ENCODE data around the gene NEB. TPM values are rescaled to one million over a fixed set of nuclear protein-coding genes. Genes with fewer than 3 reads are reported as not detected.

NEB gene
- total and polyA plus RNA-seq, 7 donors, result 796 to 7,790 (median 2,020) TPM

- intact Hi-C loops (cut with DNase I), result no loop called here
- H3K4me3 ChIP-seq, result no peak overlapping the region
- no peaks in the 10 kb centered on the region for H3K27me3 ChIP-seq (ENCODE audit: insufficient read depth in 3 of 3, low read length in 2 of 3)
- no peaks in the 10 kb centered on the region for H3K9me3 ChIP-seq
- H3K27ac ChIP-seq, result peak overlapping the region; percentile 8
- no peak for TF ChIP-seq CTCF (IDR thresholded peaks at IDR 0.05)
- WGBS, 3 donors, result 88 to 96% (median 92%) methylated on average over 5 of the region's 5 CpGs
- peak; percentile 23 to 54 (median 36) for ATAC-seq
- DNase-seq, result no peak
- H3K4me1 ChIP-seq, result no peaks in the 10 kb centered on the region
- peaks cover 2 to 84% of the 10 kb centered on the region in 2 donors for H3K36me3 ChIP-seq (ENCODE audit: insufficient read depth in 1 of 2, low read depth in 1 of 2)
Measured at GRCh38 chr2:151575338-151575737, 158.9 kb downstream of the NEB start.

GRCh38 chr2:151570191-151570590, 164.1 kb downstream of the NEB start:
- H3K9me3 ChIP-seq, result no peaks in the 10 kb centered on the region
- H3K4me3 ChIP-seq, result no peak overlapping the region
- peak overlapping the region; percentile 79 for H3K27ac ChIP-seq
- 33 to 40% (median 38%) methylated on average over 8 of the region's 8 CpGs for WGBS, 3 donors
- intact Hi-C loops (cut with DNase I), result no loop called here
- peaks cover 0 to 100% of the 10 kb centered on the region in 2 donors for H3K36me3 ChIP-seq (ENCODE audit: insufficient read depth in 1 of 2, low read depth in 1 of 2)
- DNase-seq, result peak in 1 of 2 donors; percentile 83
- H3K4me1 ChIP-seq, result no peaks in the 10 kb centered on the region
- no peak for TF ChIP-seq CTCF (IDR thresholded peaks at IDR 0.05)
- peak; percentile 69 to 92 (median 79) for ATAC-seq
- H3K27me3 ChIP-seq (ENCODE audit: insufficient read depth in 3 of 3, low read length in 2 of 3), result no peaks in the 10 kb centered on the region

- peak; percentile 16 to 44 (median 33) for ATAC-seq
- no peak for TF ChIP-seq CTCF (IDR thresholded peaks at IDR 0.05)
- H3K4me1 ChIP-seq, result no peaks in the 10 kb centered on the region
- intact Hi-C loops (cut with DNase I), result no loop called here
- no peak for DNase-seq
- H3K4me3 ChIP-seq, result no peak overlapping the region
- H3K36me3 ChIP-seq (ENCODE audit: insufficient read depth in 1 of 2, low read depth in 1 of 2), result peaks cover 0 to 100% of the 10 kb centered on the region in 2 donors
- H3K9me3 ChIP-seq, result no peaks in the 10 kb centered on the region
- H3K27ac ChIP-seq, result peak overlapping the region; percentile 79
- WGBS, 3 donors, result 40 to 56% (median 43%) methylated on average over 8 of the region's 8 CpGs
- H3K27me3 ChIP-seq (ENCODE audit: insufficient read depth in 3 of 3, low read length in 2 of 3), result no peaks in the 10 kb centered on the region
Measured at GRCh38 chr2:151569167-151569566, 165.1 kb downstream of the NEB start.

GRCh38 chr2:151568501-151568900, 165.8 kb downstream of the NEB start:
- ATAC-seq (no peak), DNase-seq (no peak)
- WGBS, 3 donors, result 64 to 91% (median 74%) methylated on average over 7 of the region's 7 CpGs
- Histone ChIP-seq H3K36me3 (ENCODE audit: insufficient read depth in 1 of 2, low read depth in 1 of 2) (peaks cover 0 to 100% of the 10 kb centered on the region in 2 donors), H3K9me3 (no peaks in the 10 kb centered on the region), H3K27me3 (ENCODE audit: insufficient read depth in 3 of 3, low read length in 2 of 3) (no peaks in the 10 kb centered on the region), H3K27ac (peak overlapping the region; percentile 79), H3K4me3 (no peak overlapping the region), H3K4me1 (no peaks in the 10 kb centered on the region)
- intact Hi-C loops (cut with DNase I), result loop anchor here in 1 of 2 donors (1.0 kb wide), 1 partner anchor 46 kb away; no protein-coding TSS in a partner anchor
- no peak for TF ChIP-seq CTCF (IDR thresholded peaks at IDR 0.05)

- H3K4me3 ChIP-seq, result no peak overlapping the region
- ATAC-seq (no peak), DNase-seq (no peak)
- no peak overlapping the region for H3K27ac ChIP-seq
- no peaks in the 10 kb centered on the region for H3K9me3 ChIP-seq
- intact Hi-C loops (cut with DNase I), result no loop called here
- H3K4me1 ChIP-seq, result no peaks in the 10 kb centered on the region
- peaks cover 3 to 100% of the 10 kb centered on the region in 2 donors for H3K36me3 ChIP-seq (ENCODE audit: insufficient read depth in 1 of 2, low read depth in 1 of 2)
- WGBS, 3 donors, result 89 to 98% (median 91%) methylated on average over 5 of the region's 5 CpGs
- H3K27me3 ChIP-seq (ENCODE audit: insufficient read depth in 3 of 3, low read length in 2 of 3), result no peaks in the 10 kb centered on the region
- TF ChIP-seq CTCF (IDR thresholded peaks at IDR 0.05), result no peak
Measured at GRCh38 chr2:151567006-151567405, 167.3 kb downstream of the NEB start.

Data from psoas muscle (tissue), 8 donors.